ENCODE data around the gene FBXW11. TPM values are rescaled to one million over a fixed set of nuclear protein-coding genes. Genes with fewer than 3 reads are reported as not detected.

The FBXW11 gene
- total and polyA plus RNA-seq, 10 of the 15 experiments (the other 5 are each of a cell fraction or from before 2014, with no cell fraction given), result 4.3 to 61.5 (median 40.0) TPM

GRCh38 chr5:171939951-171940350 is 66.5 kb downstream of the FBXW11 start (continued):
- TF ChIP-seq ZNF687 (IDR thresholded peaks at IDR 0.05) (no peak), CUX1 (IDR thresholded peaks at IDR 0.05; ENCODE audit: insufficient replicate concordance, low read depth, low read length) (no peak), ZBTB11 (CRISPR knock-in tag; IDR thresholded peaks at IDR 0.05) (no peak), FOXM1 (IDR thresholded peaks at IDR 0.05; ENCODE audit: low read depth, low read length) (no peak), IRF4 (IDR thresholded peaks at IDR 0.05; ENCODE audit: low read depth, low read length) (no peak), NR2F1 (conservative IDR thresholded peaks at IDR 0.05) (no peak)
